Measurements from ENCODE around the gene SRRM4.

DNA sequence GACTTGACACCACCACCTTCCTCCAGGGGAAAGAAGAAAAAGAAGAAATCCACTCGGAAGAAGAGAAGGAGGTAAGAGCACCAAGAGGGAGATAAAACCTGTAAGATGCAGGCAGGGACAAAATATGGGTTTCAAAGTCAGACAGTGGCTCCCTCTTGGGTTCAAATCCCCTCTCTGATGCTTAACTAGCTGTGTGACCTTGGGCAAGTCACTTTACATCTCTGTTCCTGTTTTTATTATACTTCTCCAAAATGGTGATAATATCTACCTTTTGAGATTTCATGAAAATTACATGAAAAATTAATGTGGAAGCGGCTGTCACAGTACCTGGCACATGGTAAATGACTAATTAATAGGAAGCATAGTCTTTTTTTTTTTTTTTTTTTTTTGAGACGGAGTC is 133.0 kb downstream of the SRRM4 start:
- TF ChIP-seq, protein P1, sequence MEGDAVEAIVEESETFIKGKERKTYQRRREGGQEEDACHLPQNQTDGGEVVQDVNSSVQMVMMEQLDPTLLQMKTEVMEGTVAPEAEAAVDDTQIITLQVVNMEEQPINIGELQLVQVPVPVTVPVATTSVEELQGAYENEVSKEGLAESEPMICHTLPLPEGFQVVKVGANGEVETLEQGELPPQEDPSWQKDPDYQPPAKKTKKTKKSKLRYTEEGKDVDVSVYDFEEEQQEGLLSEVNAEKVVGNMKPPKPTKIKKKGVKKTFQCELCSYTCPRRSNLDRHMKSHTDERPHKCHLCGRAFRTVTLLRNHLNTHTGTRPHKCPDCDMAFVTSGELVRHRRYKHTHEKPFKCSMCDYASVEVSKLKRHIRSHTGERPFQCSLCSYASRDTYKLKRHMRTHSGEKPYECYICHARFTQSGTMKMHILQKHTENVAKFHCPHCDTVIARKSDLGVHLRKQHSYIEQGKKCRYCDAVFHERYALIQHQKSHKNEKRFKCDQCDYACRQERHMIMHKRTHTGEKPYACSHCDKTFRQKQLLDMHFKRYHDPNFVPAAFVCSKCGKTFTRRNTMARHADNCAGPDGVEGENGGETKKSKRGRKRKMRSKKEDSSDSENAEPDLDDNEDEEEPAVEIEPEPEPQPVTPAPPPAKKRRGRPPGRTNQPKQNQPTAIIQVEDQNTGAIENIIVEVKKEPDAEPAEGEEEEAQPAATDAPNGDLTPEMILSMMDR (IDR thresholded peaks at IDR 0.05), result no peak
- TF ChIP-seq POLR2A (IDR thresholded peaks at IDR 0.05), result no peak

Measured in uterus (tissue), 2 donors.